HEK293 (cell line): ENCODE data around the gene TAPBP.

ENCODE experiments used
- CTCF ChIA-PET: fragments of 350-600 bp; formaldehyde crosslinking; extraction: SDS; loops from one replicate; lab custom pipeline; 2021; ENCODE audit warnings: antibody characterized with exemption; lab: Yijun Ruan, JAX
- POLR2A ChIA-PET: fragments of 300-600 bp; formaldehyde crosslinking; extraction: SDS; loops from one replicate; lab custom pipeline; 2020; ENCODE audit warnings: antibody characterized with exemption, inconsistent platforms; lab: Yijun Ruan, JAX
- H3K27ac ChIP-seq: fragments of 200-500 bp; sonication (Bioruptor generic); 2 replicates; pipeline ENCODE4 v1.5.1; 2014; ENCODE audit warnings: low read depth, low read length, control low read depth, inconsistent platforms; ENCODE audit errors: extremely low read depth
- H3K36me3 ChIP-seq, 2 experiments: fragments of 200-500 bp in 1 of 2; sonication (Bioruptor generic) in 1 of 2; 1 replicate in 1 of 2; 2 replicates in 1 of 2; pipeline ENCODE4 v1.5.1; 2014 to 2017; ENCODE audit warnings: inconsistent platforms in 2 of 2, low read length in 2 of 2; ENCODE audit not compliant: control insufficient read depth in 2 of 2, insufficient read depth in 1 of 2
- H3K4me1 ChIP-seq: fragments of 200-500 bp; sonication (Bioruptor generic); 2 replicates; pipeline ENCODE4 v1.5.1; 2014; ENCODE audit warnings: mild to moderate bottlenecking, low read length, inconsistent platforms; ENCODE audit not compliant: control insufficient read depth, insufficient read depth
- H3K4me3 ChIP-seq: 2 replicates; pipeline ENCODE4 v1.5.1; 2011; ENCODE audit warnings: low read depth, mild to moderate bottlenecking, control low read depth, low read length, moderate library complexity
- H3K9me3 ChIP-seq: fragments of 200-500 bp; sonication (Bioruptor generic); 2 replicates; pipeline ENCODE4 v1.5.1; 2014; ENCODE audit warnings: low read depth, low read length, inconsistent platforms; ENCODE audit not compliant: control insufficient read depth, insufficient read depth
- BCL11A ChIP-seq: fragments of 450-650 bp; formaldehyde crosslinking; IDR thresholded peaks from 2 replicates; pipeline ENCODE4 v1.5.1; 2016; ENCODE audit warnings: low read depth, missing biosample characterization, missing genetic modification characterization
- BCL11B ChIP-seq: fragments of 450-650 bp; formaldehyde crosslinking; IDR thresholded peaks from 2 replicates; pipeline ENCODE4 v1.5.1; 2016; ENCODE audit warnings: low read depth, missing biosample characterization, missing genetic modification characterization
- HOXA7 ChIP-seq: sonication (generic); formaldehyde crosslinking; IDR thresholded peaks from 2 replicates; pipeline ENCODE4 v1.8.1; 2022; ENCODE audit warnings: missing genetic modification reagents, borderline replicate concordance
- MEIS1 ChIP-seq: sonication (generic); formaldehyde crosslinking; IDR thresholded peaks from 2 replicates; pipeline ENCODE4 v1.8.1; 2022; ENCODE audit warnings: missing genetic modification reagents, mild to moderate bottlenecking, borderline replicate concordance
- SCRT1 ChIP-seq: fragments of 450-650 bp; formaldehyde crosslinking; IDR thresholded peaks from 2 replicates; pipeline ENCODE4 v1.5.1; 2016; ENCODE audit warnings: missing biosample characterization, missing genetic modification characterization, borderline replicate concordance
- SP7 ChIP-seq: fragments of 450-650 bp; formaldehyde crosslinking; IDR thresholded peaks from 2 replicates; pipeline ENCODE4 v1.5.1; 2016; ENCODE audit warnings: missing biosample characterization, missing genetic modification characterization
- TRIM28 ChIP-seq: IDR thresholded peaks from 2 replicates; pipeline ENCODE4 v1.6.1; 2011; ENCODE audit warnings: low read length, control low read depth, borderline replicate concordance
- ZNF140 ChIP-seq: fragments of 450-650 bp; formaldehyde crosslinking; IDR thresholded peaks from 2 replicates; pipeline ENCODE4 v1.5.1; 2016; ENCODE audit warnings: missing biosample characterization, missing genetic modification characterization
- ZNF223 ChIP-seq: fragments of 450-650 bp; formaldehyde crosslinking; IDR thresholded peaks from 2 replicates; pipeline ENCODE4 v1.5.1; 2016; ENCODE audit warnings: missing biosample characterization, missing genetic modification characterization
- ZNF423 ChIP-seq: fragments of 450-650 bp; formaldehyde crosslinking; IDR thresholded peaks from 2 replicates; pipeline ENCODE4 v1.5.1; 2016; ENCODE audit warnings: missing biosample characterization, missing genetic modification characterization
- ZNF473 ChIP-seq: fragments of 450-650 bp; formaldehyde crosslinking; IDR thresholded peaks from 2 replicates; pipeline ENCODE4 v1.5.1; 2017; ENCODE audit warnings: missing biosample characterization, missing genetic modification characterization
- ZNF521 ChIP-seq: fragments of 450-650 bp; formaldehyde crosslinking; IDR thresholded peaks from 2 replicates; pipeline ENCODE4 v1.5.1; 2017; ENCODE audit warnings: missing biosample characterization, mild to moderate bottlenecking, missing genetic modification characterization
- ZNF555 ChIP-seq: fragments of 450-650 bp; formaldehyde crosslinking; conservative IDR thresholded peaks from 2 replicates; pipeline ENCODE4 v1.5.1; 2017; ENCODE audit warnings: missing biosample characterization, mild to moderate bottlenecking, missing genetic modification characterization, inconsistent platforms
- ZNF830 ChIP-seq: fragments of 450-650 bp; IDR thresholded peaks from 2 replicates; pipeline ENCODE4 v1.5.0; 2018; ENCODE audit warnings: missing biosample characterization, missing genetic modification characterization, low read depth, mild to moderate bottlenecking, moderate library complexity
- ZNF843 ChIP-seq: fragments of 450-650 bp; formaldehyde crosslinking; IDR thresholded peaks from 2 replicates; pipeline ENCODE4 v1.5.1; 2016; ENCODE audit warnings: missing biosample characterization, missing genetic modification characterization
- ZSCAN16 ChIP-seq: fragments of 450-650 bp; formaldehyde crosslinking; IDR thresholded peaks from 2 replicates; pipeline ENCODE4 v1.5.1; 2016; ENCODE audit warnings: missing biosample characterization, missing genetic modification characterization
- TF ChIP-seq, protein P1 (sequence below): fragments of 450-650 bp; formaldehyde crosslinking; optimal IDR thresholded peaks from 2 replicates; pipeline ENCODE3; 2016; ENCODE audit warnings: missing biosample characterization, mild to moderate bottlenecking, missing genetic modification characterization
- TF ChIP-seq, protein P2 (sequence below): fragments of 450-650 bp; formaldehyde crosslinking; IDR thresholded peaks from 2 replicates; pipeline ENCODE4 v1.5.1; 2016; ENCODE audit warnings: missing biosample characterization, missing genetic modification characterization

Gene TAPBP

DNA sequence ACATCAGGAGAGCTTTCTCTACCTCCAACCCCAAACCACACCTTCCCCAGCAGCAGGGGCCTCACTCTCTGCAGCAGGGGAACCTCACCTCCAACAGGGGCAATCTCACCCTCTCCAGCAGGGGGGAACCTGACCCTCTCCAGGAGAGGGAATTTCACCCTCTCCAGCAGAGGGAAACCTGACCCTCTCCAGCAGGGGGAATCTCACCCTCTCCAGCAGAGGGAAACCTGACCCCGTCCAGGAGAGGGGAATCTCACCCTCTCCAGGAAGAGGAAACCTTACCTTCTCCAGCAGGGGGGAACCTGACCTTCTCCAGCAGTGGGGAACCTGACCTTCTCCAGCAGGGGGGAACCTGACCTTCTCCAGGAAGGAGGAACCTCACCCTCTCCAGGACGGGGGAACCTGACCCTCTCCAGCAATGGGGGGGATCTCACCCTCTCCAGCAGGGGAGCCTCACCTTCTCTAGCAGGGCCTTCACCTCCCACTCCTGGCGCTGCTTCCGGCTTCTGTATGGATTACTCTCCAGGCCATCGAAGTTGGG, 33.8 kb downstream of the TAPBP start (continued):
- TF ChIP-seq SP7 (tag by site-specific recombination), result peak; percentile 63
- no peak for TF ChIP-seq ZNF843 (tag by site-specific recombination)
- TF ChIP-seq TRIM28, result 0 out of 2 replicates have a peak, but pooled peaks have one; percentile 22

DNA sequence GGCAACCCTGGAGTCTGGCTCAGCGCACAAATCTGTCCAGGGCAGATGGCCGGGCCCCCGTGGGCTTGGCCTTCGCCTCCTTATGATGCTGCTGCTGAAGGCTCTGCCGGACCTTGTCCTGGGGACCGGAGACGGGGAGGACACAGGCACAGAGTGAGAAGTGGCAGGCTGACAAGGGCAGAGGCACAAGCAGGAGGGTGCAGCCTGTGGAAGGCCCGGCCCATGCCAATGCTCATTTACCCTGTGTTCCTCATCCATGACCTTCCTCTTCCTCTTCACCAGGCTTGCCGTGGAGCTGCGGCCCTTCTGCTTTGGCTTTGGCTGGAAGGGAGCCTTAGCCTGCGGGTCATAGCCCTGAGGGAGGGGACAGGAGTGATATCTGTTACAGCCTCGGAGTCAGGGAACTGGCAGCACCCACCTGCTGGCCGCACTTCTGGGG, 34.6 kb downstream of the TAPBP start:
- H3K36me3 ChIP-seq, result peaks cover 26 to 80% of the 10 kb centered on the region in 2 experiments
- no peak overlapping the region; the same call in 1 of the 2 replicates for H3K27ac ChIP-seq
- peaks cover 21% of the 10 kb centered on the region for H3K4me1 ChIP-seq
- TF ChIP-seq ZSCAN16 (tag by site-specific recombination), result no peak
- TF ChIP-seq HOXA7 (CRISPR knock-in tag), result no peak
- TF ChIP-seq BCL11B (tag by site-specific recombination), result no peak
- no peak for TF ChIP-seq ZNF473 (tag by site-specific recombination)
- TF ChIP-seq ZNF521 (tag by site-specific recombination), result no peak
- POLR2A ChIA-PET, result interaction anchor here (0.6 to 6.5 kb wide), 4 partner anchors 11 to 308 kb away, joined by 3 to 92 read pairs (median 6); partner anchors contain the start of genes PFDN6 and WDR46
- H3K4me3 ChIP-seq, result no peak overlapping the region
- H3K9me3 ChIP-seq, result no peaks in the 10 kb centered on the region
- CTCF ChIA-PET, result interaction anchor here (0.6 to 2.7 kb wide), 20 partner anchors 9 to 276 kb away, joined by 3 to 13 read pairs (median 4); partner anchors contain the start of genes HSD17B8, RGL2 and WDR46

DNA sequence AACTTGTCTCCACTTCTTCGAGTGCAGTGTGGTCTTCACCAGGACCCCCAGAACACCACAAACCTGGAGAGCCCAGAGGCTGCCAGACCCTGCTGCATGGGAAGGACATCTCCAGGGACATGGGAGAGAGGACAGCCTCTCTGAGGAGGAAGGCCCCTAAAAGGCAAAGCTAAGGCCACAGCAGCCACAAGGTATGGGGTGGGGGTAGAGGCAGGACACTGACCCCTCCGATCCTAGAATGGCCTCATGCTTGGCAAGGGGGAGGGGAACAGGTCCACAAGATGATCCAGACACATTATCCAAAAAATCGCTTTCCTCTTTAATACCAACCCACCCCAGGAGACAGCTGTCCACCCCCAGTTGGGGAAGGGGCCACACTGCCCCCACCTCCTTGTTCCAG, 35.1 kb downstream of the TAPBP start:
- no peak overlapping the region for H3K4me3 ChIP-seq
- no peaks in the 10 kb centered on the region for H3K9me3 ChIP-seq
- TF ChIP-seq, protein P1, sequence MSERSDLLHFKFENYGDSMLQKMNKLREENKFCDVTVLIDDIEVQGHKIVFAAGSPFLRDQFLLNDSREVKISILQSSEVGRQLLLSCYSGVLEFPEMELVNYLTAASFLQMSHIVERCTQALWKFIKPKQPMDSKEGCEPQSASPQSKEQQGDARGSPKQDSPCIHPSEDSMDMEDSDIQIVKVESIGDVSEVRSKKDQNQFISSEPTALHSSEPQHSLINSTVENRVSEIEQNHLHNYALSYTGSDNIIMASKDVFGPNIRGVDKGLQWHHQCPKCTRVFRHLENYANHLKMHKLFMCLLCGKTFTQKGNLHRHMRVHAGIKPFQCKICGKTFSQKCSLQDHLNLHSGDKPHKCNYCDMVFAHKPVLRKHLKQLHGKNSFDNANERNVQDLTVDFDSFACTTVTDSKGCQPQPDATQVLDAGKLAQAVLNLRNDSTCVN (tag by site-specific recombination), result no peak
- TF ChIP-seq SCRT1 (tag by site-specific recombination) (no peak), BCL11A (no peak), ZNF830 (tag by site-specific recombination) (no peak), ZNF140 (tag by site-specific recombination) (no peak), ZNF223 (no peak), MEIS1 (CRISPR knock-in tag) (no peak), ZNF423 (tag by site-specific recombination) (no peak), ZNF555 (no peak)
- TF ChIP-seq, protein P2, sequence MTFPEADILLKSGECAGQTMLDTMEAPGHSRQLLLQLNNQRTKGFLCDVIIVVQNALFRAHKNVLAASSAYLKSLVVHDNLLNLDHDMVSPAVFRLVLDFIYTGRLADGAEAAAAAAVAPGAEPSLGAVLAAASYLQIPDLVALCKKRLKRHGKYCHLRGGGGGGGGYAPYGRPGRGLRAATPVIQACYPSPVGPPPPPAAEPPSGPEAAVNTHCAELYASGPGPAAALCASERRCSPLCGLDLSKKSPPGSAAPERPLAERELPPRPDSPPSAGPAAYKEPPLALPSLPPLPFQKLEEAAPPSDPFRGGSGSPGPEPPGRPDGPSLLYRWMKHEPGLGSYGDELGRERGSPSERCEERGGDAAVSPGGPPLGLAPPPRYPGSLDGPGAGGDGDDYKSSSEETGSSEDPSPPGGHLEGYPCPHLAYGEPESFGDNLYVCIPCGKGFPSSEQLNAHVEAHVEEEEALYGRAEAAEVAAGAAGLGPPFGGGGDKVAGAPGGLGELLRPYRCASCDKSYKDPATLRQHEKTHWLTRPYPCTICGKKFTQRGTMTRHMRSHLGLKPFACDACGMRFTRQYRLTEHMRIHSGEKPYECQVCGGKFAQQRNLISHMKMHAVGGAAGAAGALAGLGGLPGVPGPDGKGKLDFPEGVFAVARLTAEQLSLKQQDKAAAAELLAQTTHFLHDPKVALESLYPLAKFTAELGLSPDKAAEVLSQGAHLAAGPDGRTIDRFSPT (tag by site-specific recombination), result no peak
- peaks cover 26 to 83% of the 10 kb centered on the region in 2 experiments for H3K36me3 ChIP-seq
- peaks cover 26% of the 10 kb centered on the region for H3K4me1 ChIP-seq
- no peak overlapping the region for H3K27ac ChIP-seq
- CTCF ChIA-PET, result interaction anchor here (0.6 to 2.7 kb wide), 13 partner anchors 10 to 263 kb away, joined by 3 to 13 read pairs (median 5); partner anchors contain the start of genes HSD17B8, PFDN6, RGL2 and WDR46
- POLR2A ChIA-PET, result interaction anchor here (0.6 to 6.5 kb wide), 6 partner anchors 11 to 307 kb away, joined by 6 to 92 read pairs (median 22); partner anchors contain the start of genes PFDN6, RGL2, WDR46 and ZBTB22
